ENCODE measurements around the gene CNIH2. TPM values are rescaled to one million over a fixed set of nuclear protein-coding genes. Genes with fewer than 3 reads are reported as not detected.
A peak's percentile ranks its signal among the peaks of the same experiment; 100 is the strongest.

Gene CNIH2
- total and polyA plus RNA-seq, 9 of the 15 experiments (the other 6 are each of a cell fraction or from before 2014, with no cell fraction given), result 0.26 to 0.89 (median 0.40) TPM; not detected in 4

DNA sequence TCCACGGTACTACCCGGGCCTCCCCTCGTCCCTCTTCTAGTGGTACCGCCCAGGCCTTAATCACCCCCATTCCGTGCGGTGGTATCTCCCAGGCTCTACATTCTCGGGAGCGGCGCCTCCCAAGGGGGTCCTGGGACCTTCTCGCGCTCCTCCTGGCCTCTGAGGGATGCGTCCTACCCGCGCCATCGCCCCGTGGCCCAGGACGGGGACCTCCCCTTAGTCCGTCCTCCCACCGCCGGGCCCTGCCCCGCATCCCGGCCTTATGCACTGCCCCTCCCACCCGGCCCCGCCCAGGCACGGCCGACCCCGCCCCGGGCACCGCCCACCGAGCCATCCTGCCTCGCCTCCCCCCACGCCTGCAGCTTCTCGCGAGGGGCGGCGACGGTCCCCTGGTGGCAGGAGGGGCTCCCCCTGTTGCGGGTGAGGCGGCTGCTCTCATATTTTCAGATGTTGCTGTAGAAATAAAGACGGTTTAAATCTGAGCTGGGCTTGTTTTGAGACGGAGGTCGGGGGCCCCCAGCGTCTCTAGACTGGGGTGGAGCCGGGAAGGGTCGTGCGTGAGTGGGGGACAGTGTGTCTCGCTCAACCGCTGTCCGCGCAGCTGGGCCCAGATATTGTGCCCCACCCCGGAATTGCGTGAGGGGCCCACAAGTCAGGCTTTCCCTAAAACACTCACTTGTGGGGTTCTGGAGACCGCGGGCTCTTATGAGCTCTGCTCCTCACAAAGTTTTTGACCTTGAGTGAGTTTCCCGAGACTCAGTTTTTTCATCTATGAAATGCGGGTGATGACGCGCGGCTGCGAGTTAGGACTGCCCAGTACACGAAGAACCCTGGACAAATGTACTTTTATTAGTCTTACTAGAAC is 10.4 kb upstream of the CNIH2 start (continued):
- TF ChIP-seq MAZ (CRISPR knock-in tag; conservative IDR thresholded peaks at IDR 0.05 in 1 of 2, IDR thresholded peaks at IDR 0.05 in 1 of 2) (peak; percentile 45 to 74; a peak in 2 of 4 replicates), PHF8 (IDR thresholded peaks at IDR 0.05; ENCODE audit: borderline replicate concordance, low read length) (peak; percentile 64), ZFPM2 (CRISPR knock-in tag; IDR thresholded peaks at IDR 0.05) (0 out of 2 replicates have a peak, but pooled peaks have one; percentile 30), XRCC3 (IDR thresholded peaks at IDR 0.05) (no peak), SMC3 (conservative IDR thresholded peaks at IDR 0.05; ENCODE audit: insufficient read depth, low read depth, low read length) (no peak), L3MBTL2 (IDR thresholded peaks at IDR 0.05) (peak; percentile 69), PHF20 (IDR thresholded peaks at IDR 0.05; ENCODE audit: partially characterized antibody) (peak; percentile 30), TOE1 (IDR thresholded peaks at IDR 0.05; ENCODE audit: borderline replicate concordance) (0 out of 2 replicates have a peak, but pooled peaks have one; percentile 30), TOE1 (CRISPR knock-in tag; IDR thresholded peaks at IDR 0.05; ENCODE audit: borderline replicate concordance, low read depth) (no peak)
- TF ChIP-seq, protein P1, sequence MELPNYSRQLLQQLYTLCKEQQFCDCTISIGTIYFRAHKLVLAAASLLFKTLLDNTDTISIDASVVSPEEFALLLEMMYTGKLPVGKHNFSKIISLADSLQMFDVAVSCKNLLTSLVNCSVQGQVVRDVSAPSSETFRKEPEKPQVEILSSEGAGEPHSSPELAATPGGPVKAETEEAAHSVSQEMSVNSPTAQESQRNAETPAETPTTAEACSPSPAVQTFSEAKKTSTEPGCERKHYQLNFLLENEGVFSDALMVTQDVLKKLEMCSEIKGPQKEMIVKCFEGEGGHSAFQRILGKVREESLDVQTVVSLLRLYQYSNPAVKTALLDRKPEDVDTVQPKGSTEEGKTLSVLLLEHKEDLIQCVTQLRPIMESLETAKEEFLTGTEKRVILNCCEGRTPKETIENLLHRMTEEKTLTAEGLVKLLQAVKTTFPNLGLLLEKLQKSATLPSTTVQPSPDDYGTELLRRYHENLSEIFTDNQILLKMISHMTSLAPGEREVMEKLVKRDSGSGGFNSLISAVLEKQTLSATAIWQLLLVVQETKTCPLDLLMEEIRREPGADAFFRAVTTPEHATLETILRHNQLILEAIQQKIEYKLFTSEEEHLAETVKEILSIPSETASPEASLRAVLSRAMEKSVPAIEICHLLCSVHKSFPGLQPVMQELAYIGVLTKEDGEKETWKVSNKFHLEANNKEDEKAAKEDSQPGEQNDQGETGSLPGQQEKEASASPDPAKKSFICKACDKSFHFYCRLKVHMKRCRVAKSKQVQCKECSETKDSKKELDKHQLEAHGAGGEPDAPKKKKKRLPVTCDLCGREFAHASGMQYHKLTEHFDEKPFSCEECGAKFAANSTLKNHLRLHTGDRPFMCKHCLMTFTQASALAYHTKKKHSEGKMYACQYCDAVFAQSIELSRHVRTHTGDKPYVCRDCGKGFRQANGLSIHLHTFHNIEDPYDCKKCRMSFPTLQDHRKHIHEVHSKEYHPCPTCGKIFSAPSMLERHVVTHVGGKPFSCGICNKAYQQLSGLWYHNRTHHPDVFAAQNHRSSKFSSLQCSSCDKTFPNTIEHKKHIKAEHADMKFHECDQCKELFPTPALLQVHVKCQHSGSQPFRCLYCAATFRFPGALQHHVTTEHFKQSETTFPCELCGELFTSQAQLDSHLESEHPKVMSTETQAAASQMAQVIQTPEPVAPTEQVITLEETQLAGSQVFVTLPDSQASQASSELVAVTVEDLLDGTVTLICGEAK (IDR thresholded peaks at IDR 0.05), result peak; percentile 30; the same call in 1 of the 2 replicates
- TF ChIP-seq, protein P1 (CRISPR knock-in tag; IDR thresholded peaks at IDR 0.05), result 0 out of 2 replicates have a peak, but pooled peaks have one; percentile 27
- TF ChIP-seq, protein P2, sequence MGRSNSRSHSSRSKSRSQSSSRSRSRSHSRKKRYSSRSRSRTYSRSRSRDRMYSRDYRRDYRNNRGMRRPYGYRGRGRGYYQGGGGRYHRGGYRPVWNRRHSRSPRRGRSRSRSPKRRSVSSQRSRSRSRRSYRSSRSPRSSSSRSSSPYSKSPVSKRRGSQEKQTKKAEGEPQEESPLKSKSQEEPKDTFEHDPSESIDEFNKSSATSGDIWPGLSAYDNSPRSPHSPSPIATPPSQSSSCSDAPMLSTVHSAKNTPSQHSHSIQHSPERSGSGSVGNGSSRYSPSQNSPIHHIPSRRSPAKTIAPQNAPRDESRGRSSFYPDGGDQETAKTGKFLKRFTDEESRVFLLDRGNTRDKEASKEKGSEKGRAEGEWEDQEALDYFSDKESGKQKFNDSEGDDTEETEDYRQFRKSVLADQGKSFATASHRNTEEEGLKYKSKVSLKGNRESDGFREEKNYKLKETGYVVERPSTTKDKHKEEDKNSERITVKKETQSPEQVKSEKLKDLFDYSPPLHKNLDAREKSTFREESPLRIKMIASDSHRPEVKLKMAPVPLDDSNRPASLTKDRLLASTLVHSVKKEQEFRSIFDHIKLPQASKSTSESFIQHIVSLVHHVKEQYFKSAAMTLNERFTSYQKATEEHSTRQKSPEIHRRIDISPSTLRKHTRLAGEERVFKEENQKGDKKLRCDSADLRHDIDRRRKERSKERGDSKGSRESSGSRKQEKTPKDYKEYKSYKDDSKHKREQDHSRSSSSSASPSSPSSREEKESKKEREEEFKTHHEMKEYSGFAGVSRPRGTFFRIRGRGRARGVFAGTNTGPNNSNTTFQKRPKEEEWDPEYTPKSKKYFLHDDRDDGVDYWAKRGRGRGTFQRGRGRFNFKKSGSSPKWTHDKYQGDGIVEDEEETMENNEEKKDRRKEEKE (IDR thresholded peaks at IDR 0.05; ENCODE audit: borderline replicate concordance in 1 of 2, control insufficient read depth in 1 of 2, low read depth in 2 of 2, low read length in 1 of 2), result peak in 1 of 2 experiments; percentile 87; a peak in 2 of 4 replicates

Data from K562 (cell line).